Urinary bladder (tissue), 4 donors: Measurements from ENCODE around the gene FOXK2. TPM values are rescaled to one million over a fixed set of nuclear protein-coding genes. Genes with fewer than 3 reads are reported as not detected.

Experiments
- DNase-seq: peaks from one replicate; pipeline ENCODE4 v3.0.0-alpha.2; 2015; ENCODE audit errors: extremely low spot score
- H3K27ac ChIP-seq: one replicate; pipeline ENCODE4 v1.5.1; 2013; ENCODE audit warnings: low read depth, mild to moderate bottlenecking, moderate library complexity
- H3K36me3 ChIP-seq: one replicate; pipeline ENCODE4 v1.6.1; 2013; ENCODE audit warnings: mild to moderate bottlenecking, moderate library complexity; ENCODE audit not compliant: insufficient read depth
- H3K4me1 ChIP-seq: one replicate; pipeline ENCODE4 v1.6.1; 2013; ENCODE audit warnings: mild to moderate bottlenecking, moderate library complexity; ENCODE audit not compliant: insufficient read depth
- H3K4me3 ChIP-seq: one replicate; pipeline ENCODE4 v1.5.1; 2013; ENCODE audit warnings: low read depth, low read length
- WGBS: extraction: QIAGEN DNeasy Blood & Tissue Kit; methylation state at CpG from one replicate; pipeline ENCODE4 v1.1.7; 2013; 5-methylcytosine and 5-hydroxymethylcytosine counted together
- polyA plus RNA-seq: library from polyadenylated mRNA; stranded (reverse); fragments of 200-250 nt; gene quantifications from one replicate; pipeline ENCODE4 v1.2.3, GENCODE V29; 2013
- total RNA-seq: library from RNA; depleted of rRNA; stranded (reverse); fragments of >200 nt; gene quantifications from one replicate; pipeline ENCODE4 v1.2.3, GENCODE V29; 2014
- donor health status: healthy with polysubstance abuse.
- donor health status: healthy.

FOXK2 gene
- total RNA-seq (19.9 TPM), polyA plus RNA-seq (24.0 TPM)

DNA sequence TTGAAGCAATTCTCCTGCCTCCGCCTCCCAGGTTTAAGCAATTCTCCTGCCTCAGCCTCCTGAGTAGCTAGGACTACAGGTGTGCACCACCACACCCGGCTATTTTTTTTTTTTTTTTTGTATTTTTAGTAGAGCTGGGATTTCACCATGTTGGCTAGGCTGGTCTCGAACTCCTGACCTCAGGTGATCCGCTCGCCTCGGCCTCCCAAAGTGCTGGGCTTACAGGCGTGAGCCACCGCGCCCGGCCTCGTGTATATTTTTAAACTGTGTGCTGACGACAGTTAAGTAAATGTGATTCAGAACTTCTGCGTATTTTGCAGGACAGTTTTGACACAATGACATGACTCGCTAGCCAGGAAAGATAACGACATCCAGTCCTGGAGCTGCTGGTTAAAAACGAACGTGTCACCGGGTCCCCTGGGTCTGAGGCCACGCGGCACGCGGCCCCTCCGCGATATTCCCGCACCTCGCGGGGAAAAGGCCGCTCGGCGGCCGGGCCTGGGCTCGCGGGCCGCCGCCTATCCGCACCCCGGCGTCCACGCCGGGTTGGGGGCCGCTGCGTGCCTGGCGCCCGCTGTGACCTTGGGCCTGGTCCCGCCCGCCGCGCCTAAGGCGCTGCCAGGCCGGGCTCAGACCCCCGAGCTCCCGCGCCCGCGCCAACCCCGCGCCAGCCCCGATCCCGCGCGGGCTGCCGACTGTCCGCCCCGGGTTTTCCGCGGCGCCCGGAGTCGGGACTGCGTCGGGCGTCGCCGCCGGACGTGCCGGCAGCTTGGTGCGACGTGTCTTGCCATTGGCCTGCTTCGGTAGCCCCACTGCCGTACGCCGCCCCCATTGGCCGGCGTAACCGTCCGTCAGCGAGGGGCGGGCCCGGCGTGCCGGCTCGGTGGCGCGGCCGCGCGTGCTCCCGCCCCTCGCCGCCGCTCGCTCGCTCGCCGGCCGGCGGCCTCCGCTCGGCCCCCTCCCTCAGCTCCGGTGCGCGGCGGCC, at the start of gene FOXK2:
Gene FOXK2 (plus strand): TSS at position 907 of the 985 bp plus-strand sequence. CDS start 157 bp downstream, outside the sequence.
- Histone ChIP-seq H3K4me3 (peak within 1 kb of the TSS; percentile 98), H3K36me3 (no peaks in the 10 kb centered on the region), H3K27ac (peak within 1 kb of the TSS; percentile 93), H3K4me1 (peaks cover 2% of the 10 kb centered on the region)
- no peak for DNase-seq
- WGBS: 2% methylated on average over 114 of the region's 114 CpGs

DNA sequence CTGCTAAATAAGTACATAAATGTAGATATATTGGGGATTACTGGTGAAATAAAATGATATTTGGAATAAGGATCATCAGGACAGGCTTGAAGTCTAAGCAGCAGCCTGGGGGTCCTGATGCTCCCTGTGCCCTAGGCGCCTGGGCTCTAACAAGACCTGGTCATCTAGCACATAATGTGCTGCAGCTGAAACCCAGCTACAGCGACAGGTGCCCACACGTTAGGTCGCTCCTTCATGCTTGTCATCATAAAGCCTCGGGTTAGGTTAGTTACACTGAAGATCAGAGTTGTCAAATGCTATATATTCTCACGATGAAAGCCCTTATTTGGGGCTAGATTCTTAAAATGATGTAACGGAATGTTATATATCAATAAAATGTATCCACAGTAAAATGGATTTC, 49.5 kb upstream of the FOXK2 start:
- WGBS: 97% methylated on average over 7 of the region's 7 CpGs
- H3K36me3 ChIP-seq: peaks cover 5% of the 10 kb centered on the region
- DNase-seq: no peak

DNA sequence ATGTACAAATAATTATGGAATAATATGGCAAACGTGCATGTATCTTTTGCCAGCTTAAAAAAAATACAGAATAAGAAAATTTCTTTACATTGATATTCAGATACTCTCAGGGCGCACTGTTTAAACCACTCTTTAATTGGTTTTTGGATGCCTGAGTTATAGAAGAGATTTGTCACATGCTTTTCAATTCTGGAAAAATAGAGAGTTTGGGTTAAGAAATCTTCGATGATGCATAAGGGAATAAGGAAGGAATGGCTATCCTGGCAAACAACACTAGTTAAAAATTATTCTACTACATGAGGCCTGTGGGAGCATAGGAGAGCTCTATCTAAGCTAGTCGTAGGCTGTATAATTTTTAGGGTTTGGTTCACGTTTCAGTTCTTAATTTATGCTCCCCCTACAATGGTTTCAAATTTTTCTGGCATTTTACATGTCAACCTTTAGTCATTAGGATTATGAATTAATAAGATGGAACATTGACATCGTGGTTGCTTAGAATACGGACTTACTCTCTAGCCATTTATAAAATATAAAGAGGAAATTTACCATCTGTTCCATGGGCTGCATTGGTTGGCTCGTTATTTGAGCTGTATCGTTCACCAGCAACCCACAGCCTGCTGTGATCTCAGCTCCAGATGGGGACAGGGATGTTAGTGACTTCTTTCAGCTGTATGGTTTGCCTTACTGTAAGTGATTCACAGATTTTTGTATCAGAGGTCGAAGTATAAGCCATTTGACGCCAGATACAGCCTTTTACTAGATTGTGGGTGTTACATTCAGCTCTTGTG, 45.1 kb upstream of the FOXK2 start:
- Histone ChIP-seq H3K4me1 (no peaks in the 10 kb centered on the region), H3K36me3 (peaks cover 5% of the 10 kb centered on the region), H3K4me3 (no peak overlapping the region), H3K27ac (no peak overlapping the region)
- DNase-seq: no peak
- 83% methylated on average over 11 of the region's 11 CpGs for WGBS

More for the DNA sequence above, 49.5 kb upstream of the FOXK2 start:
- Histone ChIP-seq H3K27ac (no peak overlapping the region), H3K4me3 (no peak overlapping the region), H3K4me1 (no peaks in the 10 kb centered on the region)

GRCh38 chr17:82475458-82475857, 44.1 kb upstream of the FOXK2 start:
- 90% methylated on average over 8 of the region's 8 CpGs for WGBS
- Histone ChIP-seq H3K4me1 (no peaks in the 10 kb centered on the region), H3K27ac (no peak overlapping the region), H3K4me3 (no peak overlapping the region), H3K36me3 (peaks cover 7% of the 10 kb centered on the region)
- no peak for DNase-seq

GRCh38 chr17:82477934-82478333, 41.6 kb upstream of the FOXK2 start:
- WGBS: 92% methylated on average over 8 of the region's 8 CpGs
- H3K36me3 ChIP-seq: peaks cover 7% of the 10 kb centered on the region
- no peaks in the 10 kb centered on the region for H3K4me1 ChIP-seq
- no peak overlapping the region for H3K27ac ChIP-seq
- no peak for DNase-seq
- H3K4me3 ChIP-seq: no peak overlapping the region

- 78% methylated on average over 5 of the region's 5 CpGs for WGBS
- no peaks in the 10 kb centered on the region for H3K4me1 ChIP-seq
- DNase-seq: no peak
- no peak overlapping the region for H3K27ac ChIP-seq
- peaks cover 8% of the 10 kb centered on the region for H3K36me3 ChIP-seq
- no peak overlapping the region for H3K4me3 ChIP-seq
Observed at GRCh38 chr17:82479602-82480001, 39.9 kb upstream of the FOXK2 start.

GRCh38 chr17:82480318-82480717, 39.2 kb upstream of the FOXK2 start:
- DNase-seq: no peak
- WGBS: 83% methylated on average over 9 of the region's 9 CpGs
- H3K36me3 ChIP-seq: peaks cover 8% of the 10 kb centered on the region
- no peak overlapping the region for H3K27ac ChIP-seq
- no peaks in the 10 kb centered on the region for H3K4me1 ChIP-seq
- H3K4me3 ChIP-seq: no peak overlapping the region

DNA sequence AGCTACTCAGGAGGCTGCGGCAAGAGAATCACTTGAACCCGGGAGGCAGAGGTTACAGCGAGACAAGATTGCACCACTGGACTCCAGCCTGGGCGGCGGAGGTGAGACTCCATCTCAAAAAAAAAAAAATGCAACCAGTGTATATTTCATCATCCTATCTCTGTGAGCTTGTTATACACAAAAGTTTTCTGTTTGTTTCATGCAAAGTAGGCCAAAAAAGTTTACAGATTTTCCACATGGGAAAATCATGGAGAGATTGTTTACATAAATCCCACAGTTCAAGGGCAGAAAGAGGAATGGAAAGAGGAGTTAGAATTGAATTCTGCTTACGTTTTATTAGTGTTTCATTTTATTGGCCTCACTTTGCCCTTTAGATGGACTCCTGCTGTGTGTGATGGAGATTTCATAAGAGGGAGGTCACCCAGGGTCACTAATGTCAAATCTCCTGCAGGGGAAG, 36.3 kb upstream of the FOXK2 start:
- Histone ChIP-seq H3K4me3 (no peak overlapping the region), H3K36me3 (peaks cover 8% of the 10 kb centered on the region), H3K4me1 (peaks cover 1% of the 10 kb centered on the region), H3K27ac (no peak overlapping the region)
- WGBS: 69% methylated on average over 6 of the region's 6 CpGs
- no peak for DNase-seq

DNA sequence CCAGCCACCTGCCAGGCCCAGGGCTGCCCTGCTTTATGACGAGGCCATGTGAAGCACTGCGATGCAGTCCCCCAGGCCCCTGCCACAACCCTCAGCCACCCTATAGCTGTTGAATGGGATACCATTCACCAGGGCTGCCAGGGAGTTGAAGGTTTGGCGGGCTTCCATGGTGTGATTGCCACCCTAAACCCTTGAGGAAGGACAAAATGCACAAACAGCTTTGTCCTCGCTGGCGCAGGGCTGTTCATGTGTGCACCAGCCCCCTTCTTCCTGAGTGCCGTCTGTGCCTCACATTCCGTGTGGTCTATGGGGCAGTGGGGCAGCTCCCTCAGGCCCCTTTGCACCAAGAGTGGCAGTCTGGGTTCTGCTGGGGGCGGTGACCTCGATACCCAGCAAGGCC, 35.7 kb upstream of the FOXK2 start:
- peaks cover 6% of the 10 kb centered on the region for H3K36me3 ChIP-seq

DNA sequence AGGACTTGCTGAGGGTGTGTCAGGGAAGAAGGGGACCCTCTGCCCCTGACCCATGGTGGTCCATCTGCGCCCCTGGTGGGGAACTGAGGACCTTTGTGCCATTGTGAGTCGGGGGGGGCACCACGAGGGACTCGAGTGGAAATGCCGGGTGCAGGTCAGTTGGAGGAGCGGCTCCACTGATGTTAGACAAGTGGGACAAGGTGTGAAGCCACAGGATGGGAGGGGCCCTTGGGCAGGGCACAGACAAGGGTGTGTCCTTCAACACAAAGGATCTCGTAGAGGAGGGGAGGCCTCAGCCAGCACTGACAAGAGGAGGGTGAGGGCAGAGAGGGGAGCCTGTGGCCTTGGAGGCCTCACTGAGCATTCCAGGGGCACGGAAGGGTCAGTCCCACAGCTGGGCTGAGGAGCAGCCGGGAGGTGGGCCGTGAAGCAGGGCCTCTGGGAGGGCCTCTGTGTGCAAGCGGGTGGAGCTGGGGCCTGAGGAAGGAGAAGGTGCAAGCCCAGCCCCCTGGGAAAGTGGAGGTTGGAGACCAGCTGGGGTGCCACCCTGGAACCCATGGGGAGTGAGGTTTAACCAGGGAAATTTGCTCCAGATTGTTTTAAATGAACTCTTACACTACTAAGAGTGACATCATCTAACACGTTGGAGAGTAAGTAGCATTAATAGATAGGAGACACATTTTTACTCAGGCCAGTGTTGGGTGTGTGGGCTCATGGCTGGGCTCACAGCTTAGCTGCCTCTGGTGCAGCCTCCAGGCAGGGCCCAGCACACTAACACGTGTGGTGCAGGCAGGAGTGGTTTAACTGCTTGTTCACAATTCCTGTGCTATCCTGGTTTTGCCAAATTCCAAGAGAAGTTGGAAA, 33.1 kb upstream of the FOXK2 start:
- no peak for DNase-seq
- peaks cover 1% of the 10 kb centered on the region for H3K4me1 ChIP-seq
- H3K27ac ChIP-seq: no peak overlapping the region
- peaks cover 1% of the 10 kb centered on the region for H3K36me3 ChIP-seq
- 82% methylated on average over 13 of the region's 13 CpGs for WGBS
- no peak overlapping the region for H3K4me3 ChIP-seq

More for the DNA sequence above, 35.7 kb upstream of the FOXK2 start:
- peaks cover 1% of the 10 kb centered on the region for H3K4me1 ChIP-seq
- H3K4me3 ChIP-seq: no peak overlapping the region
- no peak overlapping the region for H3K27ac ChIP-seq
- DNase-seq: no peak
- WGBS: 92% methylated on average over 9 of the region's 9 CpGs

GRCh38 chr17:82487910-82488309, 31.6 kb upstream of the FOXK2 start:
- no peak overlapping the region for H3K27ac ChIP-seq
- DNase-seq: no peak
- H3K36me3 ChIP-seq: peaks cover 1% of the 10 kb centered on the region
- WGBS: 69% methylated on average over 14 of the region's 14 CpGs
- no peak overlapping the region for H3K4me3 ChIP-seq
- H3K4me1 ChIP-seq: peaks cover 1% of the 10 kb centered on the region

- 59% methylated on average over 8 of the region's 8 CpGs for WGBS
- peaks cover 1% of the 10 kb centered on the region for H3K36me3 ChIP-seq
- H3K4me3 ChIP-seq: no peak overlapping the region
- peaks cover 1% of the 10 kb centered on the region for H3K4me1 ChIP-seq
- DNase-seq: no peak
- H3K27ac ChIP-seq: no peak overlapping the region
Observed at GRCh38 chr17:82489117-82489516, 30.4 kb upstream of the FOXK2 start.
